ENCODE measurements around the gene PANX3. TPM values are rescaled to one million over a fixed set of nuclear protein-coding genes. Genes with fewer than 3 reads are reported as not detected.

Gene PANX3
- total and polyA plus RNA-seq, 9 of the 15 experiments (the other 6 are each of a cell fraction or from before 2014, with no cell fraction given): 0.09 to 0.69 (median 0.39) TPM

- TF ChIP-seq MITF (IDR thresholded peaks at IDR 0.05) (no peak), CREB1 (IDR thresholded peaks at IDR 0.05) (no peak), CREB1 (CRISPR knock-in tag; IDR thresholded peaks at IDR 0.05) (no peak), NFATC3 (IDR thresholded peaks at IDR 0.05) (no peak), SMARCB1 (IDR thresholded peaks at IDR 0.05; ENCODE audit: insufficient read length, low read depth) (no peak), GTF3C2 (IDR thresholded peaks at IDR 0.05; ENCODE audit: borderline replicate concordance, extremely low read depth, insufficient read length) (no peak), SMC3 (conservative IDR thresholded peaks at IDR 0.05; ENCODE audit: insufficient read depth, low read depth, low read length) (no peak), MGA (IDR thresholded peaks at IDR 0.05) (no peak)
These were observed 15.9 kb upstream of the PANX3 start (continued) for GRCh38 chr11:124595302-124595701.

Measured in K562 (cell line).